H1 (cell line): ENCODE measurements around the gene PCNX4. TPM values are rescaled to one million over a fixed set of nuclear protein-coding genes. Genes with fewer than 3 reads are reported as not detected.

Experiments used
- CREB1 ChIP-seq: IDR thresholded peaks from 2 replicates; pipeline ENCODE4 v1.6.1; 2012; ENCODE audit warnings: inconsistent platforms
- MAX ChIP-seq: IDR thresholded peaks from 2 replicates; pipeline ENCODE4 v1.6.1; 2012; ENCODE audit warnings: inconsistent platforms
- RNF2 ChIP-seq: fragments of 200-900, 300-1000 bp; sonication (generic); IDR thresholded peaks from 2 replicates; pipeline ENCODE4 v1.7.1; 2016; ENCODE audit warnings: borderline replicate concordance, low read depth, mild to moderate bottlenecking, antibody characterized with exemption, low read length; ENCODE audit not compliant: poor library complexity, severe bottlenecking; ENCODE audit errors: missing control alignments
- polyA plus RNA-seq, 7 experiments: library from polyadenylated mRNA; depleted of rRNA in 3 of 7; stranded (reverse) in 5 of 7; unstranded in 2 of 7; fragments of >200 nt in 5 of 7; fragments of 200-250 nt in 2 of 7; gene quantifications; 1 replicate in 5 of 7; 2 replicates in 1 of 7; 4 replicates in 1 of 7; pipeline versions ENCODE4 v1.2.1 to v1.2.3, GENCODE V29; 2011 to 2013; ENCODE audit warnings: missing spikeins in 2 of 7, mixed read lengths in 2 of 7
- total RNA-seq: library from RNA; stranded (reverse); fragmentation: NEBNext Ultra II Directional; extraction: Animal tissue kit (Norgen Biotek cat#: 25700); gene quantifications from 2 replicates; pipeline ENCODE4 v1.2.1, GENCODE V29; 2021

PCNX4 gene
- total and polyA plus RNA-seq, 2 of the 8 experiments (the other 6 are each of a cell fraction or from before 2014, with no cell fraction given): 28.4 to 35.5 TPM

DNA sequence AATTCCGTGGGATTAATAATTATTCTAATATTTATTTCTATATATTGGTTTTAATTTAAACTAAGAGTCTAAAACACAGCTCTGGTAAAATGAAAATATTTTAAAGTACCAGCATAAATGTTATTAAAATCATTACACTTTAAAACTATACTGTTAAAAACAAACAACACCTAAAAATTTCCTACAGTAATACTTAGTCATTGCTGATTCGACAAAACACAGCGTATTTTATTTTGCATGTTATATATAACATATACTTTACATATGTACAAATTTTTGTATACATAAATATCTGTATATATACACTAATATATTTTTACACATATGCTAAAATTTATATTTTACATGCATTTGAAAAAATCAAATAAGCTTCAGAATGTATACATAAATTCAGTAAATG, 6.0 kb upstream of the PCNX4 start (continued):
- no peak for TF ChIP-seq RNF2
- no peak for TF ChIP-seq CREB1
- TF ChIP-seq MAX: no peak
